22Rv1 (cell line): Measurements from ENCODE around the gene TNFRSF1A.

Experiments used
- ZFX ChIP-seq: fragments of 450-650 bp; IDR thresholded peaks from 2 replicates; pipeline ENCODE4 v1.6.1; 2017; ENCODE audit warnings: antibody characterized with exemption, borderline replicate concordance
- TF ChIP-seq, protein P1 (sequence below): fragments of 450-650 bp; IDR thresholded peaks from 2 replicates; pipeline ENCODE4 v1.5.1; 2017; ENCODE audit warnings: mild to moderate bottlenecking

DNA sequence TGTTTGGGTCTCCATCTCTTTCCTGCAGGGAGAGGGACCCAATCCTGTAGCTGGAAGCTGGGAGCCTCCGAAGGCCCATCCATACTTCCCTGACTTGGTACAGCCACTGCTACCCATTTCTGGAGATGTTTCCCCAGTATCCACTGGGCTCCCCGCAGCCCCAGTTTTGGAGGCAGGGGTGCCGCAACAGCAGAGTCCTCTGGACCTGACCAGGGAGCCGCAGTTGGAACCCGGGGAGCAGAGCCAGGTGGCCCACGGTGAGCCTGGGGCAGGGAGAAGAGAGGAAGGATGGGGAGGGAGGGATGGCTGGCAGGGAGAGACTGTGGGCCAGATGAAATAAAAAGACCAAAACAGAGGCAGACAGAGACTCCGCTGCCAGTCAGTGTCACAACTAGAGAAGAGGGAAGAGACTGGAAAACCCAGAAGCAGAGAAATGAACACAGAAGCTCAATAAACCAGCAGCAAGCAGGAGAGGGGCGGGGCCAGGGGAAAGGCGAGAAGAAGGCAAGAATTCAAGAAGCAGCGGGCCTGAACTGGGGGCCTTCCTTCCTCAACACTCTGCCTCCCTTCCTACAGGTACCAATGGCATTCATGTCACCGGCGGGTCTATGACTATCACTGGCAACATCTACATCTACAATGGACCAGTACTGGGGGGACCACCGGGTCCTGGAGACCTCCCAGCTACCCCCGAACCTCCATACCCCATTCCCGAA lies 48.4 kb upstream of the TNFRSF1A start:
- TF ChIP-seq, protein P1, sequence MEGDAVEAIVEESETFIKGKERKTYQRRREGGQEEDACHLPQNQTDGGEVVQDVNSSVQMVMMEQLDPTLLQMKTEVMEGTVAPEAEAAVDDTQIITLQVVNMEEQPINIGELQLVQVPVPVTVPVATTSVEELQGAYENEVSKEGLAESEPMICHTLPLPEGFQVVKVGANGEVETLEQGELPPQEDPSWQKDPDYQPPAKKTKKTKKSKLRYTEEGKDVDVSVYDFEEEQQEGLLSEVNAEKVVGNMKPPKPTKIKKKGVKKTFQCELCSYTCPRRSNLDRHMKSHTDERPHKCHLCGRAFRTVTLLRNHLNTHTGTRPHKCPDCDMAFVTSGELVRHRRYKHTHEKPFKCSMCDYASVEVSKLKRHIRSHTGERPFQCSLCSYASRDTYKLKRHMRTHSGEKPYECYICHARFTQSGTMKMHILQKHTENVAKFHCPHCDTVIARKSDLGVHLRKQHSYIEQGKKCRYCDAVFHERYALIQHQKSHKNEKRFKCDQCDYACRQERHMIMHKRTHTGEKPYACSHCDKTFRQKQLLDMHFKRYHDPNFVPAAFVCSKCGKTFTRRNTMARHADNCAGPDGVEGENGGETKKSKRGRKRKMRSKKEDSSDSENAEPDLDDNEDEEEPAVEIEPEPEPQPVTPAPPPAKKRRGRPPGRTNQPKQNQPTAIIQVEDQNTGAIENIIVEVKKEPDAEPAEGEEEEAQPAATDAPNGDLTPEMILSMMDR = no peak
- no peak for TF ChIP-seq ZFX
